ENCODE measurements around the gene FAM168A.

Gene FAM168A

GRCh38 chr11:73623686-73624085 is 25.8 kb upstream of the FAM168A start:
- no peak overlapping the region for H3K27ac ChIP-seq (replicated peaks)
- DNase-seq (ENCODE audit: low read depth in 1 of 2, low spot score in 1 of 2) = peak in 1 of 2 experiments; percentile 73
- no peak overlapping the region for H3K4me3 ChIP-seq (replicated peaks; ENCODE audit: insufficient read depth, low read length)
- H3K27me3 ChIP-seq (ENCODE audit: insufficient read depth, poor library complexity, severe bottlenecking) = no peaks in the 10 kb centered on the region
- TF ChIP-seq SPI1 (IDR thresholded peaks at IDR 0.05; ENCODE audit: borderline replicate concordance, low read depth) (peak; percentile 35; the same call in 1 of the 2 replicates), POLR2AphosphoS5 (IDR thresholded peaks at IDR 0.05; ENCODE audit: low read depth) (no peak)

GRCh38 chr11:73622926-73623593 is 25.1 kb upstream of the FAM168A start:
- TF ChIP-seq REST (IDR thresholded peaks at IDR 0.05; ENCODE audit: insufficient replicate concordance, low read depth) (no peak), SPI1 (IDR thresholded peaks at IDR 0.05; ENCODE audit: borderline replicate concordance, low read depth) (no peak), POLR2AphosphoS5 (IDR thresholded peaks at IDR 0.05; ENCODE audit: low read depth) (no peak), CTCF (IDR thresholded peaks at IDR 0.05; ENCODE audit: insufficient read depth, low read length) (no peak), GABPA (IDR thresholded peaks at IDR 0.05; ENCODE audit: low read depth) (no peak)
- Histone ChIP-seq H3K4me3 (replicated peaks; ENCODE audit: insufficient read depth, low read length) (no peak overlapping the region), H3K27ac (replicated peaks) (no peak overlapping the region), H3K27me3 (ENCODE audit: insufficient read depth, poor library complexity, severe bottlenecking) (no peaks in the 10 kb centered on the region)
- DNase-seq (ENCODE audit: low read depth in 1 of 2, low spot score in 1 of 2) = no peak

- no peak overlapping the region for H3K27ac ChIP-seq (replicated peaks)
Observed at GRCh38 chr11:73614591-73614990, 16.7 kb upstream of the FAM168A start.

More at GRCh38 chr11:73614591-73614990, 16.7 kb upstream of the FAM168A start:
- TF ChIP-seq SPI1 (IDR thresholded peaks at IDR 0.05; ENCODE audit: borderline replicate concordance, low read depth) (no peak), CTCF (IDR thresholded peaks at IDR 0.05; ENCODE audit: insufficient read depth, low read length) (no peak), GABPA (IDR thresholded peaks at IDR 0.05; ENCODE audit: low read depth) (no peak), REST (IDR thresholded peaks at IDR 0.05; ENCODE audit: insufficient replicate concordance, low read depth) (no peak), POLR2AphosphoS5 (IDR thresholded peaks at IDR 0.05; ENCODE audit: low read depth) (no peak)
- H3K4me3 ChIP-seq (replicated peaks; ENCODE audit: insufficient read depth, low read length) = no peak overlapping the region
- no peak for DNase-seq (ENCODE audit: low read depth in 1 of 2, low spot score in 1 of 2)
- no peaks in the 10 kb centered on the region for H3K27me3 ChIP-seq (ENCODE audit: insufficient read depth, poor library complexity, severe bottlenecking)

Measured in HL-60 (cell line).